Mucosa of descending colon (tissue), 3 donors: Measurements from ENCODE around the gene SHTN1. TPM values are rescaled to one million over a fixed set of nuclear protein-coding genes. Genes with fewer than 3 reads are reported as not detected.

Source experiments
- ATAC-seq: fragments of 200-7000 bp; cut with Tn5 transposase; one replicate; pipeline ENCODE4 v1.9.1; 2020; ENCODE audit warnings: mild to moderate bottlenecking, moderate library complexity
- DNase-seq, 3 donors: peaks; one replicate each; pipeline ENCODE4 v3.0.0-alpha.2; 2020
- H3K36me3 ChIP-seq: fragments of 200-600 bp; one replicate; pipeline ENCODE4 v1.8.0; 2021; ENCODE audit warnings: low read depth, mild to moderate bottlenecking
- H3K4me1 ChIP-seq: fragments of 200-600 bp; one replicate; pipeline ENCODE4 v1.8.0; 2021; ENCODE audit warnings: low read depth, mild to moderate bottlenecking
- H3K4me3 ChIP-seq: fragments of 200-600 bp; one replicate; pipeline ENCODE4 v1.8.0; 2021; ENCODE audit warnings: mild to moderate bottlenecking
- H3K9me3 ChIP-seq: fragments of 200-600 bp; one replicate; pipeline ENCODE4 v1.8.0; 2021; ENCODE audit warnings: mild to moderate bottlenecking
- CTCF ChIP-seq: fragments of 200-600 bp; IDR thresholded peaks from one replicate; pipeline ENCODE4 v1.8.0; 2022; ENCODE audit warnings: antibody characterized with exemption, mild to moderate bottlenecking
- intact Hi-C, 2 donors: fragments of 100-400 bp; cut with DNase I in 1 of 2; cut with micrococcal nuclease in 1 of 2; formaldehyde crosslinking; loops; one replicate each; pipeline versions ENCODE4 v1.11.0 to v1.11.1; 2022; cut with DNase I, micrococcal nuclease
- long read RNA-seq, 2 donors: library from polyadenylated mRNA; unstranded; transcript quantifications; one replicate each; pipeline ENCODE4 v2.0.0, GENCODE V29; 2019 to 2021
- total RNA-seq, 3 donors: library from RNA; stranded (reverse); fragmentation: NEBNext Ultra II Directional in 2 of 3; extraction: Animal tissue kit (Norgen Biotek cat#: 25700) in 2 of 3; gene quantifications; one replicate each; pipeline versions ENCODE4 v1.2.1 to v1.2.4, GENCODE V29; 2021 to 2023
- donor health status: DM: no; HTN: no; CAD: no; lungs with moderate emphysema.
- donor health status: DM: no; HTN: no; CAD: no.
- donor health status: DM: no; HTN: yes; CAD: no.

Gene SHTN1
- total RNA-seq: 10 to 100 TPM; 17.4 to 33.5 (median 27.9) TPM
- long read RNA-seq, donor 1, full-length matches to known transcripts: 9 of 12 reads
- long read RNA-seq, donor 1, partial matches to known transcripts: 1 of 12 reads
- long read RNA-seq, donor 1, other reads (novel, unspliced or antisense): 2 of 12 reads
- long read RNA-seq, donor 2, full-length matches to known transcripts: 2 of 16 reads
- long read RNA-seq, donor 2, partial matches to known transcripts: 13 of 16 reads
- long read RNA-seq, donor 2, other reads (novel, unspliced or antisense): 1 of 16 reads

- TF ChIP-seq CTCF: no peak
- Histone ChIP-seq H3K9me3 (no peaks in the 10 kb centered on the region), H3K4me3 (peak within 1 kb of the TSS; percentile 44), H3K4me1 (peaks cover 7% of the 10 kb centered on the region), H3K36me3 (no peaks in the 10 kb centered on the region)
- intact Hi-C loops: no loop called here
- DNase-seq: peak; percentile 90 to 94 (median 92)
- ATAC-seq: peak; percentile 96
Measured at GRCh38 chr10:117005026-117005526, at the start of gene SHTN1. SHTN1 (minus strand) TSS chr10:117005187; CDS start chr10:117005079, 108 bp downstream.

- H3K4me3 ChIP-seq: no peak overlapping the region
- no peaks in the 10 kb centered on the region for H3K9me3 ChIP-seq
- TF ChIP-seq CTCF: no peak
- H3K36me3 ChIP-seq: no peaks in the 10 kb centered on the region
- no peak for ATAC-seq
- no peaks in the 10 kb centered on the region for H3K4me1 ChIP-seq
- no peak for DNase-seq
- intact Hi-C loops: no loop called here
Measured at GRCh38 chr10:117053482-117053881, 48.5 kb upstream of the SHTN1 start.

GRCh38 chr10:117047947-117048346 is 43.0 kb upstream of the SHTN1 start:
- Histone ChIP-seq H3K4me3 (no peak overlapping the region), H3K36me3 (no peaks in the 10 kb centered on the region), H3K4me1 (no peaks in the 10 kb centered on the region), H3K9me3 (no peaks in the 10 kb centered on the region)
- DNase-seq (no peak), ATAC-seq (no peak)
- intact Hi-C loops: no loop called here
- TF ChIP-seq CTCF: no peak

GRCh38 chr10:117016266-117016665 is 11.3 kb upstream of the SHTN1 start:
- no peaks in the 10 kb centered on the region for H3K9me3 ChIP-seq
- DNase-seq (no peak), ATAC-seq (no peak)
- H3K4me3 ChIP-seq: no peak overlapping the region
- no peaks in the 10 kb centered on the region for H3K36me3 ChIP-seq
- no peaks in the 10 kb centered on the region for H3K4me1 ChIP-seq
- intact Hi-C loops: no loop called here
- no peak for TF ChIP-seq CTCF

GRCh38 chr10:117014835-117015234 is 9.8 kb upstream of the SHTN1 start:
- DNase-seq (no peak), ATAC-seq (no peak)
- no peak for TF ChIP-seq CTCF
- intact Hi-C loops: no loop called here
- Histone ChIP-seq H3K9me3 (no peaks in the 10 kb centered on the region), H3K36me3 (no peaks in the 10 kb centered on the region), H3K4me1 (no peaks in the 10 kb centered on the region), H3K4me3 (no peak overlapping the region)
